Adrenal gland (tissue), 12 donors: Measurements from ENCODE around the gene GIMAP1. TPM values are rescaled to one million over a fixed set of nuclear protein-coding genes. Genes with fewer than 3 reads are reported as not detected.

Experiments
- DNase-seq, 7 donors: peaks; one replicate each; pipeline ENCODE4 v3.0.0-alpha.2; 2019 to 2020
- H3K27ac ChIP-seq, 5 donors: fragments of 200-600 bp; sonication (generic) in 4 of 5; 1 replicate in 3 of 5; 2 replicates in 2 of 5; pipeline versions ENCODE4 v1.5.1 to v1.8.0; 2016 to 2020; ENCODE audit warnings: mild to moderate bottlenecking in 1 of 5
- H3K27me3 ChIP-seq: fragments of 200-600 bp; 2 replicates; pipeline ENCODE4 v1.8.0; 2021
- H3K36me3 ChIP-seq, 2 donors: fragments of 200-600 bp; replicated peaks in 1 of 2; 1 replicate in 1 of 2; 2 replicates in 1 of 2; pipeline versions ENCODE4 v1.5.1 to v1.8.0; 2018 to 2022
- H3K4me1 ChIP-seq, 2 donors: fragments of 200-600 bp; replicated peaks in 1 of 2; 1 replicate in 1 of 2; 2 replicates in 1 of 2; pipeline versions ENCODE4 v1.5.1 to v1.8.0; 2018 to 2021
- H3K4me3 ChIP-seq, 4 donors: fragments of 200-600 bp; sonication (generic) in 3 of 4; one replicate each; pipeline ENCODE4 v1.5.1; 2016 to 2018
- H3K9me3 ChIP-seq, 3 donors: fragments of 200-600 bp; sonication (generic) in 1 of 3; replicated peaks in 1 of 3; 1 replicate in 2 of 3; 2 replicates in 1 of 3; pipeline versions ENCODE4 v1.5.1 to v1.8.0; 2016 to 2021
- CTCF ChIP-seq, 6 experiments: fragments of 450-650 bp in 4 of 6; fragments of 200-600 bp in 2 of 6; sonication (generic) in 1 of 6; IDR thresholded peaks; 1 replicate in 5 of 6; 2 replicates in 1 of 6; pipeline versions ENCODE4 v1.5.1 to v1.8.0; 2016 to 2021; ENCODE audit warnings: antibody characterized with exemption in 6 of 6, mild to moderate bottlenecking in 2 of 6, moderate library complexity in 1 of 6
- POLR2A ChIP-seq, 2 donors: fragments of 450-650 bp; IDR thresholded peaks; one replicate each; pipeline ENCODE4 v1.6.1; 2017; ENCODE audit warnings: antibody characterized with exemption in 2 of 2, mild to moderate bottlenecking in 2 of 2, moderate library complexity in 1 of 2
- WGBS, 4 donors: extraction: QIAGEN DNeasy Blood & Tissue Kit in 2 of 4; methylation state at CpG; one replicate each; pipeline versions ENCODE4 v1.1.5 to v1.1.7; 2013 to 2017; 5-methylcytosine and 5-hydroxymethylcytosine counted together
- intact Hi-C, 2 donors: fragments of 100-400 bp; cut with DNase I; formaldehyde crosslinking; loops; one replicate each; pipeline versions ENCODE4 v1.14.1 to v1.15.0; 2022 to 2023
- polyA plus RNA-seq, 3 donors: library from polyadenylated mRNA; stranded (reverse); fragments of 200-250 nt in 2 of 3; fragments of 350-450 nt in 1 of 3; fragmentation: Illumina TruSeq in 1 of 3; extraction: RNeasy Lipid Tissue Mini Kit (QIAGEN cat#74804) in 1 of 3; gene quantifications; one replicate each; pipeline ENCODE4 v1.2.3, GENCODE V29; 2013 to 2014
- total RNA-seq, 9 donors: library from RNA; depleted of rRNA in 4 of 9; stranded (reverse); fragments of >200 nt in 4 of 9; fragments of 120-200 nt in 1 of 9; fragmentation: NEBNext Ultra II Directional in 1 of 9; extraction: Animal tissue kit (Norgen Biotek cat#: 25700) in 1 of 9; gene quantifications; one replicate each; pipeline versions ENCODE4 v1.1.0 to v1.2.4, GENCODE V29; 2013 to 2023
- donor health status: healthy with polysubstance abuse.
- donor health status: Bipolar disorder and iron deficiency.
- donor health status: DM: yes; HTN: yes; CAD: no.
- donor health status: DM: no; HTN: no; CAD: no.
- donor health status: DM: no; HTN: no; CAD: no.
- donor health status: DM: yes; HTN: yes; CAD: no.

The GIMAP1 gene
- total and polyA plus RNA-seq, 12 donors: 1.5 to 11.2 (median 5.6) TPM

GRCh38 chr7:150748376-150748775 is 32.0 kb downstream of the GIMAP1 start:
- intact Hi-C loops: loop anchor here in 1 of 2 donors (10.0 kb wide), 1 partner anchor 294 kb away; the partner anchor contains the start of gene GIMAP8
- no peaks in the 10 kb centered on the region for H3K4me1 ChIP-seq
- H3K27ac ChIP-seq: no peak overlapping the region
- TF ChIP-seq CTCF (IDR thresholded peaks at IDR 0.05) (no peak), POLR2A (IDR thresholded peaks at IDR 0.05) (no peak)
- WGBS, 4 donors: 50 to 71% (median 64%) methylated on average over 4 of the region's 4 CpGs
- H3K27me3 ChIP-seq: no peaks in the 10 kb centered on the region
- H3K4me3 ChIP-seq: no peak overlapping the region
- H3K9me3 ChIP-seq: no peaks in the 10 kb centered on the region
- no peak for DNase-seq
- no peaks in the 10 kb centered on the region for H3K36me3 ChIP-seq

GRCh38 chr7:150751702-150752101 is 35.3 kb downstream of the GIMAP1 start:
- TF ChIP-seq CTCF (IDR thresholded peaks at IDR 0.05): no peak
- no peak for TF ChIP-seq POLR2A (IDR thresholded peaks at IDR 0.05)
- intact Hi-C loops: loop anchor here in 1 of 2 donors (10.0 kb wide), 1 partner anchor 307 kb away; no protein-coding TSS in a partner anchor
- 35 to 42% (median 38%) methylated on average over 2 of the region's 2 CpGs for WGBS, 4 donors
- Histone ChIP-seq H3K4me3 (no peak overlapping the region), H3K9me3 (no peaks in the 10 kb centered on the region), H3K4me1 (peaks cover 0 to 3% of the 10 kb centered on the region in 2 donors), H3K27ac (no peak overlapping the region), H3K36me3 (no peaks in the 10 kb centered on the region), H3K27me3 (peaks cover 2% of the 10 kb centered on the region)
- no peak for DNase-seq

GRCh38 chr7:150753239-150753638 is 36.8 kb downstream of the GIMAP1 start:
- Histone ChIP-seq H3K36me3 (no peaks in the 10 kb centered on the region), H3K4me1 (peaks cover 0 to 3% of the 10 kb centered on the region in 2 donors), H3K4me3 (no peak overlapping the region), H3K27ac (no peak overlapping the region), H3K27me3 (peaks cover 2% of the 10 kb centered on the region), H3K9me3 (no peaks in the 10 kb centered on the region)
- 62 to 68% (median 64%) methylated on average over 6 of the region's 6 CpGs for WGBS, 4 donors
- peak in 1 of 7 donors; percentile 25 for DNase-seq
- intact Hi-C loops: loop anchor here in 1 of 2 donors (10.0 kb wide), 1 partner anchor 308 kb away; no protein-coding TSS in a partner anchor
- TF ChIP-seq POLR2A (IDR thresholded peaks at IDR 0.05) (no peak), CTCF (IDR thresholded peaks at IDR 0.05) (no peak)

- Histone ChIP-seq H3K9me3 (no peaks in the 10 kb centered on the region), H3K36me3 (no peaks in the 10 kb centered on the region), H3K27ac (no peak overlapping the region), H3K27me3 (peaks cover 2% of the 10 kb centered on the region), H3K4me3 (no peak overlapping the region), H3K4me1 (peaks cover 0 to 3% of the 10 kb centered on the region in 2 donors)
- no peak for TF ChIP-seq POLR2A (IDR thresholded peaks at IDR 0.05)
- TF ChIP-seq CTCF (IDR thresholded peaks at IDR 0.05): peak in 3 of 6 experiments; percentile 18 to 30 (median 27)
- intact Hi-C loops: loop anchor here in 1 of 2 donors (10.0 kb wide), 1 partner anchor 309 kb away; no protein-coding TSS in a partner anchor
- 19 to 46% (median 39%) methylated on average over 3 of the region's 3 CpGs for WGBS, 4 donors
- DNase-seq: no peak
Measured at GRCh38 chr7:150753826-150754603, 37.6 kb downstream of the GIMAP1 start.
